Neural cell (in vitro differentiated cells): ENCODE data around the gene RWDD4. TPM values are rescaled to one million over a fixed set of nuclear protein-coding genes. Genes with fewer than 3 reads are reported as not detected.

Source experiments
- H2AFZ ChIP-seq: fragments of 200-600, 300-800 bp; sonication (generic), shearing (Covaris generic); 2 replicates; pipeline ENCODE4 v1.6.0; 2014; ENCODE audit warnings: low read depth, mild to moderate bottlenecking, antibody characterized with exemption, low read length, moderate library complexity
- H3F3A ChIP-seq: fragments of 200-600 bp; shearing (Covaris generic); 2 replicates; pipeline ENCODE4 v1.6.1; 2016; ENCODE audit warnings: mild to moderate bottlenecking, moderate library complexity, mixed read lengths, antibody characterized with exemption, low read length; ENCODE audit not compliant: insufficient read depth, poor library complexity, severe bottlenecking
- H3K27ac ChIP-seq: fragments of 200-600, 300-800 bp; sonication (generic), shearing (Covaris generic); 2 replicates; pipeline ENCODE4 v1.5.1; 2014; ENCODE audit warnings: mild to moderate bottlenecking, low read length, moderate library complexity
- H3K27me3 ChIP-seq: fragments of 300-800, 200-600 bp; sonication (generic), shearing (Covaris generic); 2 replicates; pipeline ENCODE4 v1.6.0; 2014; ENCODE audit warnings: mild to moderate bottlenecking, low read depth, low read length, moderate library complexity; ENCODE audit not compliant: insufficient read depth
- H3K36me3 ChIP-seq: fragments of 300-800, 200-600 bp; sonication (generic), shearing (Covaris generic); 2 replicates; pipeline ENCODE4 v1.5.1; 2014; ENCODE audit warnings: mild to moderate bottlenecking, antibody characterized with exemption, low read length, moderate library complexity; ENCODE audit not compliant: insufficient read depth
- H3K4me2 ChIP-seq: fragments of 300-800, 200-600 bp; sonication (generic), shearing (Covaris generic); 2 replicates; pipeline ENCODE4 v1.6.0; 2014; ENCODE audit warnings: mild to moderate bottlenecking, low read length
- H3K4me3 ChIP-seq: fragments of 300-800, 200-600 bp; sonication (generic), shearing (Covaris generic); 2 replicates; pipeline ENCODE4 v1.5.1; 2014; ENCODE audit warnings: mild to moderate bottlenecking, low read length, moderate library complexity
- H3K79me2 ChIP-seq: fragments of 200-600 bp; shearing (Covaris generic); replicated peaks from 2 replicates; pipeline ENCODE4 v1.6.0; 2014; ENCODE audit warnings: mild to moderate bottlenecking, low read length, moderate library complexity; ENCODE audit not compliant: insufficient read depth
- H3K9ac ChIP-seq: fragments of 300-800, 200-600 bp; sonication (generic), shearing (Covaris generic); 2 replicates; pipeline ENCODE4 v1.6.1; 2016; ENCODE audit warnings: mild to moderate bottlenecking, low read length, mixed read lengths
- H3K9me2 ChIP-seq: fragments of 200-600 bp; shearing (Covaris generic); 2 replicates; pipeline ENCODE4 v1.6.1; 2016; ENCODE audit warnings: mild to moderate bottlenecking, low read length, mixed read lengths; ENCODE audit not compliant: insufficient read depth
- H3K9me3 ChIP-seq: fragments of 200-600, 300-800 bp; sonication (generic), shearing (Covaris generic); 2 replicates; pipeline ENCODE4 v1.6.1; 2016; ENCODE audit warnings: mild to moderate bottlenecking, mixed run types, low read length, moderate library complexity, mixed read lengths
- H4K20me1 ChIP-seq: fragments of 200-600 bp; shearing (Covaris generic); 2 replicates; pipeline ENCODE4 v1.6.1; 2016; ENCODE audit warnings: mild to moderate bottlenecking, mixed run types; ENCODE audit not compliant: insufficient read depth
- EP300 ChIP-seq: fragments of 450-650 bp; conservative IDR thresholded peaks from 2 replicates; pipeline ENCODE4 v1.6.1; 2014; ENCODE audit warnings: antibody characterized with exemption, mild to moderate bottlenecking, moderate library complexity; ENCODE audit not compliant: poor library complexity, severe bottlenecking
- EZH2 ChIP-seq: fragments of 200-600, 300-800 bp; shearing (Covaris generic), sonication (generic); IDR thresholded peaks from 2 replicates; pipeline ENCODE4 v1.6.1; 2014; ENCODE audit warnings: antibody characterized with exemption, low read length, borderline replicate concordance, mild to moderate bottlenecking; ENCODE audit not compliant: insufficient read depth, poor library complexity, severe bottlenecking
- POLR2AphosphoS5 ChIP-seq: IDR thresholded peaks from 2 replicates; pipeline ENCODE4 v1.6.1; 2012
- SMC3 ChIP-seq: fragments of 450-650 bp; conservative IDR thresholded peaks from 2 replicates; pipeline ENCODE4 v1.6.1; 2014; ENCODE audit warnings: antibody characterized with exemption, mild to moderate bottlenecking, moderate library complexity; ENCODE audit not compliant: poor library complexity
- TAF1 ChIP-seq: IDR thresholded peaks from 2 replicates; pipeline ENCODE4 v1.6.1; 2012; ENCODE audit warnings: low read depth
- polyA plus RNA-seq: library from polyadenylated mRNA; depleted of rRNA; stranded (reverse); fragments of >200 nt; gene quantifications from 2 replicates; pipeline ENCODE4 v1.2.3, GENCODE V29; 2014
- TF ChIP-seq, protein P1 (sequence below): IDR thresholded peaks from 2 replicates; pipeline ENCODE4 v1.6.1; 2012; ENCODE audit warnings: borderline replicate concordance
- TF ChIP-seq, protein P2 (sequence below): fragments of 450-650 bp; IDR thresholded peaks from 2 replicates; pipeline ENCODE4 v1.5.1; 2014; ENCODE audit warnings: antibody characterized with exemption, mild to moderate bottlenecking, moderate library complexity; ENCODE audit not compliant: poor library complexity, severe bottlenecking

RWDD4 gene
- polyA plus RNA-seq, 1 donor from 2014 or later, result 68.2 TPM

DNA sequence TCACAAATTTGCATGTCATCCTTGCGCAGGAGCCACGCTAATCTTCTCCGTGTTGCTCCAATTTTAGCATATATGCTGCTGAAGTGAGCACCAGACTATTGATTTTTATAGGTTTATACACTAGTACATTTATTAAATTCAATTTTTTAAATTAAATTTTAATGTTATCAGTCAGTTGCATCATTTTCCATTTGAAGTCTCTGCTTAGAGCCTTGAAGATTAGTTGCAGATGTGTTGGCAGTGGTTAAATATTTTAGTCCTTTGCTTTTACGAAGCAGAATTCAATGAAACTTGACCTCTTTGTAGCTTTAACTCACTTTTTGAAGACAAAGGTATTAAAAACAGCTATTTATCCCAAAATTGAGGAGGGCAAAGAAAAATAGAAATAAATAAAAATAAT, 16.6 kb upstream of the RWDD4 start:
- no peaks in the 10 kb centered on the region for H3F3A ChIP-seq
- H3K79me2 ChIP-seq, result no peaks in the 10 kb centered on the region
- H3K4me2 ChIP-seq, result no peak overlapping the region
- no peaks in the 10 kb centered on the region for H3K9me3 ChIP-seq
- no peaks in the 10 kb centered on the region for H4K20me1 ChIP-seq
- peaks cover 18% of the 10 kb centered on the region for H3K36me3 ChIP-seq
- H3K27ac ChIP-seq, result no peak overlapping the region
- no peaks in the 10 kb centered on the region for H3K27me3 ChIP-seq
- no peak overlapping the region for H3K4me3 ChIP-seq
- no peak overlapping the region for H3K9ac ChIP-seq
- H2AFZ ChIP-seq, result no peak overlapping the region
- no peak for TF ChIP-seq TAF1
- TF ChIP-seq POLR2AphosphoS5, result no peak
- no peak for TF ChIP-seq EZH2
- no peak for TF ChIP-seq SMC3
- TF ChIP-seq, protein P1, sequence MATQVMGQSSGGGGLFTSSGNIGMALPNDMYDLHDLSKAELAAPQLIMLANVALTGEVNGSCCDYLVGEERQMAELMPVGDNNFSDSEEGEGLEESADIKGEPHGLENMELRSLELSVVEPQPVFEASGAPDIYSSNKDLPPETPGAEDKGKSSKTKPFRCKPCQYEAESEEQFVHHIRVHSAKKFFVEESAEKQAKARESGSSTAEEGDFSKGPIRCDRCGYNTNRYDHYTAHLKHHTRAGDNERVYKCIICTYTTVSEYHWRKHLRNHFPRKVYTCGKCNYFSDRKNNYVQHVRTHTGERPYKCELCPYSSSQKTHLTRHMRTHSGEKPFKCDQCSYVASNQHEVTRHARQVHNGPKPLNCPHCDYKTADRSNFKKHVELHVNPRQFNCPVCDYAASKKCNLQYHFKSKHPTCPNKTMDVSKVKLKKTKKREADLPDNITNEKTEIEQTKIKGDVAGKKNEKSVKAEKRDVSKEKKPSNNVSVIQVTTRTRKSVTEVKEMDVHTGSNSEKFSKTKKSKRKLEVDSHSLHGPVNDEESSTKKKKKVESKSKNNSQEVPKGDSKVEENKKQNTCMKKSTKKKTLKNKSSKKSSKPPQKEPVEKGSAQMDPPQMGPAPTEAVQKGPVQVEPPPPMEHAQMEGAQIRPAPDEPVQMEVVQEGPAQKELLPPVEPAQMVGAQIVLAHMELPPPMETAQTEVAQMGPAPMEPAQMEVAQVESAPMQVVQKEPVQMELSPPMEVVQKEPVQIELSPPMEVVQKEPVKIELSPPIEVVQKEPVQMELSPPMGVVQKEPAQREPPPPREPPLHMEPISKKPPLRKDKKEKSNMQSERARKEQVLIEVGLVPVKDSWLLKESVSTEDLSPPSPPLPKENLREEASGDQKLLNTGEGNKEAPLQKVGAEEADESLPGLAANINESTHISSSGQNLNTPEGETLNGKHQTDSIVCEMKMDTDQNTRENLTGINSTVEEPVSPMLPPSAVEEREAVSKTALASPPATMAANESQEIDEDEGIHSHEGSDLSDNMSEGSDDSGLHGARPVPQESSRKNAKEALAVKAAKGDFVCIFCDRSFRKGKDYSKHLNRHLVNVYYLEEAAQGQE, result no peak
- TF ChIP-seq EP300, result no peak
- TF ChIP-seq, protein P2, sequence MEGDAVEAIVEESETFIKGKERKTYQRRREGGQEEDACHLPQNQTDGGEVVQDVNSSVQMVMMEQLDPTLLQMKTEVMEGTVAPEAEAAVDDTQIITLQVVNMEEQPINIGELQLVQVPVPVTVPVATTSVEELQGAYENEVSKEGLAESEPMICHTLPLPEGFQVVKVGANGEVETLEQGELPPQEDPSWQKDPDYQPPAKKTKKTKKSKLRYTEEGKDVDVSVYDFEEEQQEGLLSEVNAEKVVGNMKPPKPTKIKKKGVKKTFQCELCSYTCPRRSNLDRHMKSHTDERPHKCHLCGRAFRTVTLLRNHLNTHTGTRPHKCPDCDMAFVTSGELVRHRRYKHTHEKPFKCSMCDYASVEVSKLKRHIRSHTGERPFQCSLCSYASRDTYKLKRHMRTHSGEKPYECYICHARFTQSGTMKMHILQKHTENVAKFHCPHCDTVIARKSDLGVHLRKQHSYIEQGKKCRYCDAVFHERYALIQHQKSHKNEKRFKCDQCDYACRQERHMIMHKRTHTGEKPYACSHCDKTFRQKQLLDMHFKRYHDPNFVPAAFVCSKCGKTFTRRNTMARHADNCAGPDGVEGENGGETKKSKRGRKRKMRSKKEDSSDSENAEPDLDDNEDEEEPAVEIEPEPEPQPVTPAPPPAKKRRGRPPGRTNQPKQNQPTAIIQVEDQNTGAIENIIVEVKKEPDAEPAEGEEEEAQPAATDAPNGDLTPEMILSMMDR, result no peak
- no peaks in the 10 kb centered on the region for H3K9me2 ChIP-seq

DNA sequence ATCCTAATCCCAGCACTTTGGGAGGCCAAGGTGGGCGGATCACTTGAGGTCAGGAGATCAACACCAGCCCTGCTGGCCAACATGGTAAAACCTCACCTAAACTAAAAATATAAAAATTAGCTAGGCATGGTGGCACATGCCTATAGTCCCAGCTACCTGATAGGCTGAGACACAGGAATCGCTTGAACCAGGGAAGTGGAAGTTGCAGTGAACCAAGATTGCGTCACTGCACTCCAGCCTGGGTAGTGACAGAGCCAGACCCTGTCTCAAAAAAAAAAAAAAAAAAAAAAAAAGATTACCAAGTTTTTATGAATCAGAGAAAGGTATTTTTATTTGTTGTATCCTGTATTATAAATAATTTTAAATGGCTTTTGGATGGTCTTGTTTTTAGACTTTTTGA, 15.2 kb upstream of the RWDD4 start:
- TF ChIP-seq EZH2 (no peak), TAF1 (no peak), EP300 (no peak)
- TF ChIP-seq, protein P1, result no peak
- TF ChIP-seq, protein P2, result no peak
- Histone ChIP-seq H3K4me3 (no peak overlapping the region), H3K27ac (no peak overlapping the region), H3K36me3 (peaks cover 13% of the 10 kb centered on the region), H3K9me2 (no peaks in the 10 kb centered on the region), H3K27me3 (no peaks in the 10 kb centered on the region), H3F3A (no peaks in the 10 kb centered on the region), H2AFZ (no peak overlapping the region), H4K20me1 (no peaks in the 10 kb centered on the region), H3K9ac (no peak overlapping the region), H3K4me2 (no peak overlapping the region), H3K9me3 (no peaks in the 10 kb centered on the region), H3K79me2 (no peaks in the 10 kb centered on the region)
